ENCODE results near the gene SUCNR1.

The SUCNR1 gene

GRCh38 chr3:151856118-151856517, 17.3 kb upstream of the SUCNR1 start:
- no peak for TF ChIP-seq TSHZ2 (CRISPR knock-in tag; IDR thresholded peaks at IDR 0.05)
- no peak for TF ChIP-seq CSDC2 (CRISPR knock-in tag; IDR thresholded peaks at IDR 0.05)
- no peak for TF ChIP-seq POU6F1 (CRISPR knock-in tag; IDR thresholded peaks at IDR 0.05; ENCODE audit: borderline replicate concordance, low read depth)
- TF ChIP-seq CREB5 (CRISPR knock-in tag; IDR thresholded peaks at IDR 0.05; ENCODE audit: low read depth): no peak
- TF ChIP-seq ZC3H10 (CRISPR knock-in tag; IDR thresholded peaks at IDR 0.05): no peak
- no peak for TF ChIP-seq ZFP30 (CRISPR knock-in tag; IDR thresholded peaks at IDR 0.05)
- no peak for TF ChIP-seq ZFP3 (CRISPR knock-in tag; IDR thresholded peaks at IDR 0.05)
- no peak for TF ChIP-seq ESRRG (CRISPR knock-in tag; IDR thresholded peaks at IDR 0.05)
- no peak for TF ChIP-seq ARNTL (CRISPR knock-in tag; IDR thresholded peaks at IDR 0.05; ENCODE audit: borderline replicate concordance, low read depth)
- TF ChIP-seq ZNF70 (CRISPR knock-in tag; IDR thresholded peaks at IDR 0.05): no peak
- no peak for TF ChIP-seq BACH2 (CRISPR knock-in tag; IDR thresholded peaks at IDR 0.05; ENCODE audit: borderline replicate concordance)
- no peak for TF ChIP-seq PATZ1 (CRISPR knock-in tag; IDR thresholded peaks at IDR 0.05; ENCODE audit: borderline replicate concordance)
- TF ChIP-seq TOX (CRISPR knock-in tag; IDR thresholded peaks at IDR 0.05; ENCODE audit: borderline replicate concordance): no peak
- no peak for ATAC-seq

- no peak for ATAC-seq
- TF ChIP-seq PATZ1 (CRISPR knock-in tag; IDR thresholded peaks at IDR 0.05; ENCODE audit: borderline replicate concordance) (no peak), RARB (CRISPR knock-in tag; IDR thresholded peaks at IDR 0.05) (no peak), ISL1 (CRISPR knock-in tag; IDR thresholded peaks at IDR 0.05) (no peak), ZFP3 (CRISPR knock-in tag; IDR thresholded peaks at IDR 0.05) (no peak), POU6F1 (CRISPR knock-in tag; IDR thresholded peaks at IDR 0.05; ENCODE audit: borderline replicate concordance, low read depth) (no peak), TCF4 (CRISPR knock-in tag; IDR thresholded peaks at IDR 0.05; ENCODE audit: borderline replicate concordance) (no peak), BACH2 (CRISPR knock-in tag; IDR thresholded peaks at IDR 0.05; ENCODE audit: borderline replicate concordance) (no peak), SNAI2 (CRISPR knock-in tag; IDR thresholded peaks at IDR 0.05) (no peak), TSHZ2 (CRISPR knock-in tag; IDR thresholded peaks at IDR 0.05) (no peak), ZNF8 (CRISPR knock-in tag; IDR thresholded peaks at IDR 0.05) (no peak), ARNTL (CRISPR knock-in tag; IDR thresholded peaks at IDR 0.05; ENCODE audit: borderline replicate concordance, low read depth) (no peak), ESRRG (CRISPR knock-in tag; IDR thresholded peaks at IDR 0.05) (no peak), ZC3H10 (CRISPR knock-in tag; IDR thresholded peaks at IDR 0.05) (no peak), GLIS3 (CRISPR knock-in tag; IDR thresholded peaks at IDR 0.05) (no peak), CSRNP3 (CRISPR knock-in tag; IDR thresholded peaks at IDR 0.05) (no peak), ZFP30 (CRISPR knock-in tag; IDR thresholded peaks at IDR 0.05) (no peak), TOX (CRISPR knock-in tag; IDR thresholded peaks at IDR 0.05; ENCODE audit: borderline replicate concordance) (no peak), ZNF565 (CRISPR knock-in tag; conservative IDR thresholded peaks at IDR 0.05; ENCODE audit: low read depth) (no peak), CSDC2 (CRISPR knock-in tag; IDR thresholded peaks at IDR 0.05) (no peak)
These were observed 16.8 kb upstream of the SUCNR1 start for GRCh38 chr3:151856641-151857040.
